ENCODE measurements around the gene TKTL1.

Gene TKTL1

GRCh38 chrX:154362085-154362742, 66.6 kb downstream of the TKTL1 start:
- no peak for DNase-seq

GRCh38 chrX:154363706-154364439, 68.3 kb downstream of the TKTL1 start:
- no peak for DNase-seq

- no peak for DNase-seq
Measured at GRCh38 chrX:154365052-154365600, 69.5 kb downstream of the TKTL1 start.

GRCh38 chrX:154365997-154366665, 70.5 kb downstream of the TKTL1 start:
- DNase-seq: no peak

- DNase-seq: no peak
Measured at GRCh38 chrX:154366666-154367055, 71.1 kb downstream of the TKTL1 start.

GRCh38 chrX:154367474-154368308, 72.1 kb downstream of the TKTL1 start:
- no peak for DNase-seq

GRCh38 chrX:154368630-154369448, 73.2 kb downstream of the TKTL1 start:
- DNase-seq: peak; percentile 95 to 97

GRCh38 chrX:154369449-154370299, 74.1 kb downstream of the TKTL1 start:
- peak; percentile 79 to 81 for DNase-seq

GRCh38 chrX:154370300-154371016, 74.9 kb downstream of the TKTL1 start:
- DNase-seq: no peak

GRCh38 chrX:154371017-154371788, 75.6 kb downstream of the TKTL1 start:
- peak; percentile 95 for DNase-seq

GRCh38 chrX:154371789-154372300, 76.2 kb downstream of the TKTL1 start:
- no peak for DNase-seq

GRCh38 chrX:154372612-154373022, 77.0 kb downstream of the TKTL1 start:
- peak; percentile 53 to 61 for DNase-seq

GRCh38 chrX:154373340-154374306, 78.0 kb downstream of the TKTL1 start:
- DNase-seq: peak in 1 of 2 donors; percentile 39

- DNase-seq: peak; percentile 41 to 47
Measured at GRCh38 chrX:154374313-154375155, 78.9 kb downstream of the TKTL1 start, which contains the start of gene FLNA. TSS of gene FLNA (minus strand) at chrX:154374634. CDS start at chrX:154371245, 3,389 bp downstream.

GRCh38 chrX:154375156-154375504, 79.5 kb downstream of the TKTL1 start:
- no peak for DNase-seq

- DNase-seq: no peak
Measured at GRCh38 chrX:154376774-154377173, 81.2 kb downstream of the TKTL1 start.

Measured in CD4-positive, alpha-beta T cell treated with Interleukin-4 for 1 hour (primary cell).